Activated CD4-positive, alpha-beta T cell treated with anti-CD3 and anti-CD28 coated beads, Interleukin-2, amount 50 U/mL, for 1 hour (primary cell): ENCODE data around the gene PERCC1.
"Not testable (repeated sequence)": the region's sequence is repeated elsewhere in the genome, so short reads cannot be mapped to it uniquely, and the experiment has no call there.

ENCODE experiments used
- DNase-seq: peaks from one replicate; pipeline ENCODE4 v3.0.0-alpha.2; 2020

The PERCC1 gene

DNA sequence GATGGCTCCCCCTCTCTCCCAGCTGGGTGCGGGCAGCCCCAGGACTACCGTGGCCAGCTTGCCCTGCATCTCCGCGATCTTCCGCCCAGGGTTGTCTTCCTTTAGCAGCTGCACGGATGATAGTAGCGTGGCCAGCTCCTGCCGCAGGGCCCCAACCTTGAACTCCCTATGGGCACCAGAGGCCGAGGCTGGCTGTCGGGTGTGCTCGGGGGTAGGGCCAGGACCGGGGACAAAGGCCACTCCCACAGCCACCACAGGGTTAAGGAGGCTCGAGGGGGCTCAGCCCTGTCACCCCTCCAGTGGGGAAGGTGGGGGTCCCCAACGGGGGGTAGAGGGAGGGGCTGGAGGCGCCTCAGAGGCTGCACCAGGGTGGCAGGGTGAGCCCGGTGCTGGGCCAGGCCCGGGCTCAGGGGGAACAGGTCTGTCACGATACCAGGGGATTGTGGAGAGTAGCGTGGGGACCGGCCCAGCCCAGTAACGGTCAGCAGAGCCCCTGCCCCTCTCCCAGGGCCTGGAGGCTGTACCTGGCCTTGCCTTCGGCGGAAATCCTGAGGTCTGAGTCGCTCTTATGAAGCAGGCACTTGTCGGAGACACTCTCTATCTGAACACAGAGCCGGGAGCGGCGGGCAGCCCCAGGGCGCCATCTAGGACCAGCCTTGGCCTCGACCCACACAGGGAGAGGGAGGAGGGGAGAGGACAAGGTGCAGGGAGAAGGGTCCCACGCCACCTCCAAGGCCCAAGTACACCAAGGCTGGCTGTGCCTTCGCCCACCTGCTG lies 5.2 kb downstream of the PERCC1 start:
- no peak for DNase-seq

DNA sequence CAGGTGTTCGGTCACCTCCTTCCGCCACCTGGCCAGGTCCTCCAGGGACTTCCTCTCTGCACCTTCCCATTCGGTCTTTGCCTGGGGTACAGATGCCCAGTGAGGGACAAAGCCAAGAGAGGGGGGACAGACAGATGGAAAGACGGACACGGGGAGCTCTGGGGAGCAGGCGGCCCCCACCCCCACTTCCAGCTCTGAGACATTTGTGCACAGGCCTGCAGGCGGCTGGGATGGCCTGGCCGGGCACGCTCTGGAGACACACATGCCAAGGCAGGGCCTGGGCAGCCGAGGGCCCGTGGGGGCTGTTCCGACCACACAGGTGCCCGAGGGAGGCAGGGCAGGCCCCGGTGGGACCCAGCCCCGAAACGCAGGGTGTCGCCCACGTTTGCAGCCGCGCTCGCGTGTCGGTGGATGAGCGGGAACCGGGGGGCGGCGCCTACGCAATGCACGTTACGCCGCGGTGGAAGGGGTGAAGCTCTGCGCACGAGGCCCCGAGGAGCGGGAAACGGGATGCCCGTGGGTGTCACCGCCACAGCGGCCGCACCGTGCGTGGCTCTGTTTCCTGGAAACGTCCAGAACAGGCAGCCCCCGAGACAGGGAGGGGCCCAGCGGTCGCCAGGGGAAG lies 6.0 kb downstream of the PERCC1 start:
- no peak for DNase-seq

DNA sequence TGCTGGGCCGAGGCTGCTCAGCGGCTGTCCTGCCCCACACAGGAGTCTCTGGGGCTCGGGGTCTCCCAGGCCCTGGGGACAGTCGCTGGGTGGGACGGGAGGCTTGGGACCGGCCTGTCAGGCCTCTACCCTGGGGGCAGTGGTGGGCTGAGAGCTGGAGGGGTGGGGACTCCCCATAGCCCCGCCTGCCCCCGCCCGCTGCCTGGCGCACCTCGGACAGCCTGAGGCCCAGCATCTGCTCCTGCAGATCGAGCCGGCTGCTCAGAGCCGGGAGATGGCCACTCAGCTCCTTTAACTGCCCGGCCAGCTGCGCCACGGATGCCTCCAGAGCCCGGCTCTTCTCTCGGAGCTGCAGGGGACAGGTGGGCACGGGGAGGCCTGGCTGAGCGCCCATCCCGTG lies 6.7 kb downstream of the PERCC1 start:
- no peak for DNase-seq

DNA sequence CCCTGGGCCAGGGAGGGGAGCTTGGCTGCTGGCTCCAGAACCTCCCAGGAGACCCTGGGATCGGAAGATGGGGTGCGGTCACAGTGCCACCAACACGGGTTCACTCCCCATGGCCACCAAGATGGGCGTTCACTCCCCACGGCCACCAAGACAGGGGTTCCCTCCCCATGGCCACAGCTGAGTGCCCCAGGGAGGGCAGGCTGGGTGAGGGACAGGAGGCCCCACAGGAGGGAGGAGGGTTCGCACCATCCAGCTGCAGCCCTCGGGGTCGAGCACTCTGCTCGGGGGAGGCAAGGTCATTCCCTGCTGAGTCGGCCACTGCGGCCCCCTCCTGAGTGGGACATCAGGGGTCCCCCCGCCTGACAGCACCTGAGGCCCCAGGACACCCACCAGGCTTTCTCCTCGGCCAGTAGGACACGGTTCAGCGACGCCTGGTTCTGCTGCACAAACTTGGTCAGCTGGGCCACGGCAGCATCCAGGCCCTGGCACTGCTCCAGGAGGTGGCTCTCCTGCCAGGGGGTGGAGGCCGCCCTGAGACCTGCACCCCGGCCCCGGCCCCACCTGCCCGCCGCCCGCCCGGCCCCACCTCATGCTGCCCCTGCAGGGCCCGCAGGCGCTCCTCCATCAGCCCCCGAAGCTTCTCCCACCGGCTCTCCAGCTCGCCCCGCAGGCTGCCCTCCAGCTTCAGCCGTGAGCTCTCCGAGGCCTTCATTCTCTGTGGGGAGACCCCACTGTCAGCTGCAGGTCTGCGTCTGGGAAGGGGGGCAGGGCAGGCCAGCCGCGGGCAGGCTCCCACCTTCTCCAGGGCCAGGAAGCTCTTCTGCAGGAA lies 7.6 kb downstream of the PERCC1 start:
- no peak for DNase-seq

DNA sequence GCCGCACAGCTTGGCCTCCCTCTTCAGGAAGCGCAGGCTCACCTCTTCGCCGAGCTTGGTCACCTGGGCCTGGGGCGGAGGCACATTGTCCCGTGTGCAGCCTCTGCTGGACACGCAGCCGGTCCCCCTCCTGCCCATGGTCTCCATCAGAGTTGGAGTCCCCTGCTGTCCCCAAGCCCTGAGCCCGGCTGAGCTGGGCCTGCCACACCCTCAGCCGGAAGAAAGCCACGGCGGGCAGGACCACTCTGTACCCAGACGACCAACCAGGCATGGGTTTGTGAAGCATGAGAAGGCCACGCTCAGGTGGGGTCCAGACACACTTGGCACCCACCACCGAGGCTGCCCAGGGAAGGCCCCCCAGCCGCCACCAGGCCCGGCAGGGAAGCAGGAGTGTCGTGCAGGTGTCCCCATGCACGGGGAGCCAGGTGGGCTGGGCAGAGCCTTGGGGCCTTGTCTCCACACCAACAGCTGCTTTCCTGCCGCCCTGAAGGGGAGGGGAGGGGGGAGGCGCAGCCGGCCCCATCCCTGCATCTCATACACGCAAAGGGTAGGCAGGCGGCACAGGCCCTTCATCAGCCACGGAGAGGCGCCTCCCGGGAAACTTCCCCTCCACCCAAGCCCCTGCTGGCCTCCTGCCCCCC lies 8.3 kb downstream of the PERCC1 start:
- DNase-seq: no peak

DNA sequence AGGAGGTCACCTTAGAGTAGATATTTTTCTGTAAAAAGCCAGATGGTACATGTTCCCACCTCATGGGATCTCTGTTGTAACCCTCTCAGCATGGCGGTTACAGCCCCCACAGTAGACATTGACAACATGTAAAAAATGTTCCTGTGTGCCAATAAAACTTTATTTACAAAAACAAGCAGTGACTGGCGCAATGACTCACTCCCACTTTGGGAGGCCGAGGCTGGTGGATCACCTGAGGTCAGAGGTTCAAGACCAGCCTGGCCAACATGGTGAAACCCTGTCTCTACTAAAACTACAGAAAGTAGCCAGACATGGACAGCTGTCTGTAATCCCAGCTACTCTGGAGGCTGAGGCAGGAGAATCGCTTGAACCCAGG lies 8.8 kb downstream of the PERCC1 start:
- DNase-seq: not testable (repeated sequence)

DNA sequence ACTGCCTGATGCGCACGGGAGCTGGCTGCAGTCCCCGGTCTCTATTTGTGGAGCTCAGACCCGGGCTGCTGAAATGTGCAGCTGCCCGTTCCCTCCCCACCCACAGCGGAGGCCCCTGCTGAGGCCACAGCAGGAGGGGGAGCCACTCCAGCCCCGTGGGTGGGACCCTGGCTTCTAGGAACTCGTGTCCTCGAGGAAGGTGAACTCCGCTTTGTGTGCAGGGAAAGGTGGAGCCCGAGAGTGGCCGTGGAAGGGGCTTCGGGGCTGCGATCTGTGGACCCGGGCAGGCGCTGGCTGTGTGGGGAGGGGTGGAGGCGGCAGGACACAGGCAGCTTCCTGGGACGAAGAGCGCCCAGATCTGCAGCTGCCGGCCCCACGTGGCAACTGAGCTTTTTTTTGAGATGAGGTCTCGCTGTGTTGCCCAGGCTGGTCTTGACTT lies 10.5 kb downstream of the PERCC1 start:
- DNase-seq: no peak

DNA sequence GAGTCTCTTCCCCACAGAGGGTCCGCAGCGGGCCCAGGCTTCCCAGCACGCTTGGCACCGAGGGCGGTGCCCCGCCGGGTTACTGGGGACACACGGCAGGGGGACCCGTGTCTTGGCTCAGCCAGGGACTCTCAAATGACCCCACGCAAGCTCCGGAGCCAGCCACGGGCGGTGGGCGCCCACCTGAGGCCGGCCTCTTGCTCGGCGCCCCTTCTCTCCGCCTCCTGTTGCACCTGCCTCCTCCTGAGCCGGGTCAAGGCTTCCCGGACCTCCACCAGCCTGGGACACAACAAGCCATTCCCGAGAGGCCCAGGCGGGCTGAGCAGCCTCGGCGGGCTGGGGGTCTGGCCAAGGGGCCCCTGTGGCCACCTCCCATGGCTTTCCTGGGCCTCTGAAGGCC lies 11.8 kb downstream of the PERCC1 start:
- no peak for DNase-seq

DNA sequence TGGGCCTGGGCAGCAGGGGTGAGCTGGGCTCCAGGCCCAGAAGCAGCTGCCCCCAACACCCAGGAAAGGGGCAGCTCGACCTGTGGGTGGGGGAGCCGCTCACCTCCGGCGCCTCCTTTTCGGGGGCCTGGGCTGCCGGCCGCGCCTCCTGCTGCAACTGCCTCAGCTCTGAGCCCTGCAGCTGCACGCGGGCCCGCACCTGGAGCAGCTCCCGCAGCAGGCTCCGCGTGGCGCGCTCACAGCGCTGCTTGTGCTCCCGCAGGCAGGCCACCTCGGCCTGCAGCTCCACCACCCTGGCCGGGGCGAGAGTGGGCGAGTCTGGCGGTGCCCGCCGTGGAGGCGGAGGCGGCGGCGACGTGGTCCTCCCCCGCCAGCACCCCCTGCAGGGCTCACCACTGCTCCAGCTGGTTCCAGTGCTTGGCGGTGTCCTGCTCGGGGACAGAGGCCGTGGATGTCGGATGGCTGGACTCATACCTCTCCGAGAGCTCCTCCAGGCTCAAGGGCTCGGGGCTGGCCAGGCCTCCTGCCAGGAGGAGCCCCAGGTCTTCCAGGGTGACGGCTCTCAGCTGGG lies 12.6 kb downstream of the PERCC1 start:
- DNase-seq: no peak

DNA sequence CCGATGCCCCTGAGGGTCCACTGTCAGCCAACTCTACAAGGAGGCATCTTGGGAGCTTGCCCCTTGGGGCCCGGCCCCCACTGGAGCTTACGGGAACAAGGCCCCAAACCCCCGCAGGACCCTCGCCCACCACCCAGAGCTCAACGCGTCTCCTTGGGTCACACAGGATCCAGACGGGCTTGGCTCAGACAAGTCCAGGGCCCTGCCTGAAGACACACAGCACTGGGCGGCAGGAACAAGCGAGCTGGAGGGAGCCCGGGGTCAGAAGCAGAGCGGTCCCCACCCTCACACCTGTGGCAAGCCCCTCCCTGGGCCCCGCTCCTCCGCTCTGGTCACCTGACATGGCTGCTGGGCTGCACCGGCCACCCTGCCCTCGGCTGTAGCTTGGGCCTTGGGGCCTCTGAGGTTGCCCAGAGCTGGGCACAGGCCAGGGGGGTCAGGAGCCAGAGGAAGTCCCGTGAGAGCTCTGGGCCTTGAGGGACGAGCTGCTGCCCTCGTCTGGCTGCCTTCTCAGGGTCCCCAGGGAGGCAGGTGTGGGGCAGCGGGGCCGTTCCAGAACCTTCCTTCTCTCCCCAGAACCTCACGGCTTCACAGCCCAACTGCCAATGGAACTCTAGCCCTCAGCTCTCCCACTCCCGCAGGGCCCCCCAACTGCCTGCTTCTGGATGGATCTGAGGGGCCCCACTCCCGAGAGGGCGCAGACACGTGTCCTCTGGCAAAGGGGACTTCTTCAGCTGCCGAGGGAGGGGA lies 13.3 kb downstream of the PERCC1 start, which contains the start of gene CCDC154:
TSS of gene CCDC154 (minus strand) at position 577 of the 750 bp plus-strand sequence. CDS start at position 343, 234 bp downstream.
- DNase-seq: no peak

DNA sequence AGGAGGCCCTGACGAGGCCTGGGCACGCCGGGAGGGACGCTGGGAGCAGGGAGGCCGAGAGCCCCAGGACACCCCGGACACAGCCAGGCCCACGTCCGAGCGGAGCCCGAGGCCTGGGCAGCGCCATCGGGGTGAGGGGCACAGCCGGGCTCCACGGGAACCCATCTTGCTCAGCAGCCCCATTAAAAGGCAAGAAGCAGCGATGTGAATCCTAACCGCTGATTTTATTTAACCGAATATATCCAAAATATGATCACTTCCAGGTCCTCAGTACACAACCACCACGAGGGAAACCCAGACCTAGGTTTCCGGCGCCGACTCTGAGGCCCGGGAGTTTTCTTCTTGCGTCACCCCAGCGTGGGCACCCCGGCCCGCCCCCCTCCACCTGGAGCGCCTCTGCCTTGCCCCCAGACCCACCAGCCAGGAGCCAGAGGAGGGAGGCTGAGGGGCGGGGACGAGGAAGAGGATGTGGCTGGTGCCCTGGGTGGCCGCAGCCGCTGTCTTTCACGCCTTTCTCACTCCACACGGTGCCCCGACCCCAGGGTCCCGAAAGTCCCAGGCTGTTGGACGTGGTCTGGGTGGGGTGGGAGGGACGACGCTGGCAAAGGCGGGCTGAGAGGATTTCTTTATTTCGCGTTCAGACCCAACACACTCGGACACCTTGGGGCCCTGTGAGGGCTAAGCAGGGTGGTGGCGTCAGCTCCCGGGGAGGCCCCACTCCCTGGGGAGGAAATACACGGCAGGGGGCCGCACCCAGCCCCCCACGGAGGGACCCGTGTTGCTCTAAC lies 14.0 kb downstream of the PERCC1 start:
- no peak for DNase-seq

DNA sequence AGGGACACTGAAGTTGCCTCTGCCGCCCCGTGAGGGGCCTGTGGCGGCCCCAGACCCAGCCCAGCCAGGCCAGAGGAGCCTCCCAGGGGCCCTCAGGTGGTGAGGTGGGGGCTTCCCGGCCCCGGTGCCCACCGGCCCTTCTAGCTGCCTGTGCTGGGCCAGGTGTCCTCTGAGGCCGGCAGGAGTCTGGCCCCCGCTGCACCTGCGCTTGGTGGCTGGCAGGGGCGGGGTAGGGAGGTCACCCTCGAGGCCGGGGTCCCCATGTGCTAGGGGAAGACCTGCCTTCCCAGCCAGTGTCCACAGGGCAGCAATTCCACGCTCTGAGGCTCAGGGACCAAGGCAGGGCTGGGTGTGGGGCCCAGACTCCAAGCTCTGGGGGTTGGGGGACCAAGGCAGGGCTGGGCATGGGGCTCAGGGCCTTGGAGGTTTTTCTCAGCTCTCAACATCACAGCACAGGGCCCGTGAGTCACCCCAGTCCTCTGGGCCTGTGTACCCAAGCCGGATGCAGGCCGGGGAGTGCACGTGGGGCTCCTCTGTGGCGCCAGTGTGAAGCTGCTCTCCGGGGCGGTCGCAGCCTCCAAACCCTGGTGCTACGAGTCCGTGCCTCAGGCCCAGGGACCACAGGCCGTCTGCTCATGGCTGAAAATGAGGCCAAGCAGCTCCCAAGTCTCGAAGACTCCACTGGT lies 14.8 kb downstream of the PERCC1 start:
- DNase-seq: no peak

DNA sequence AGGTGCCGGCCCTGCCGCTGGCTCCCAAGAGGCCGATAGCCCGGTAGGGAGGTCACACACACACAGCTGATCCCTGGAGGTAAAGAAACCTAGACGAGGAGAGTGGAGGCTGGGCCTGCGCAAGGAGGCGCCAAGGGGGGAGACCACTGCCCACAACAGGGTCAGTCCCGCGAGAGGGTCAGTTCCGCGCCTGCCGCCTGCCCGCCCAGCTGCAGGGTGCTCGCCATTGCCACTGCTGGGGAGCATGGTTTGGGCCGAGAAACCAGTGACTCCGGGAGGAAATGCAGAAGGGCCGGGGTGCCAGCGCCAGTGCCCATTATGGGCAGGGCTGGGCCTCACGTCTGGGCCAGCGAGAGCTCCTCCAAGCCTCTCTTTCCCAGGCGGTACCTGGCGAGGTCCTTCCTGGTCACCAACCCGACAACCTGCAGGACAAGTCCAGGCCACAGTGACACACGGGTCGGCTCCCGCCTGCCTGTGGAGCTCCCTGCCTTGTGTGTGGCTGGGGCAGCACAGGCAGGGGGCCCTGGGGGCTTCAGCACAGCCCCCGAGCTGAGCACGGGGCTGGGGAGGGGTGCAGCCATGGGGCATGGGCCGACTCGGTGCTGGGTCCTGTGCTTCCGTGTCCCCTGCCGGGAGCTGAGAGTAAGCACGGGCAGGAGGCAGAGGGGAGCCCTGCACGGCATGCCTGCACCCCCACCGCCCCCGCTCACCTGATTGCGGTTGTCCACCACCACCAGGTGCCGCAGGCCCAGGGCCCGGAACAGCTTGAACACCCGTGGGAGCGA lies 15.6 kb downstream of the PERCC1 start:
- DNase-seq: no peak

DNA sequence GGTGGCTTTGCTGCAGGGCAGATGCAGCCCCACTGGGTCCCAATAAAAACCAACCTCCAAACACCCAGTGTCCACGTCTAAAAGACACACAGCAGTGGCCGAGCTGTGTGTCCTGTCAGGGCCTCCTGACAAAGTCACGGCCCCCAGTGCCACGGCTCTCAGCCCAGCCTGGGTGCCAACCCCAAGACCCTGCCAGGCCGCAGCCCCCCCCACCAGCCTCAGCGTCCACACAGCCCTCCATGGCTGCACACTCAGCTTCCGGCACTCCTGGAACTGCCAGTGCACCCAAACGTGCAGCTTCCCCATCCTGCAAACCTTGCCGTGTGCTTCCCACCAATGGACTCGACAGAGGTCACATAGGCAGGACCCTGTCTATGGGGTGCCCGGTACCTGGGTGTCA lies 17.1 kb downstream of the PERCC1 start:
- no peak for DNase-seq

DNA sequence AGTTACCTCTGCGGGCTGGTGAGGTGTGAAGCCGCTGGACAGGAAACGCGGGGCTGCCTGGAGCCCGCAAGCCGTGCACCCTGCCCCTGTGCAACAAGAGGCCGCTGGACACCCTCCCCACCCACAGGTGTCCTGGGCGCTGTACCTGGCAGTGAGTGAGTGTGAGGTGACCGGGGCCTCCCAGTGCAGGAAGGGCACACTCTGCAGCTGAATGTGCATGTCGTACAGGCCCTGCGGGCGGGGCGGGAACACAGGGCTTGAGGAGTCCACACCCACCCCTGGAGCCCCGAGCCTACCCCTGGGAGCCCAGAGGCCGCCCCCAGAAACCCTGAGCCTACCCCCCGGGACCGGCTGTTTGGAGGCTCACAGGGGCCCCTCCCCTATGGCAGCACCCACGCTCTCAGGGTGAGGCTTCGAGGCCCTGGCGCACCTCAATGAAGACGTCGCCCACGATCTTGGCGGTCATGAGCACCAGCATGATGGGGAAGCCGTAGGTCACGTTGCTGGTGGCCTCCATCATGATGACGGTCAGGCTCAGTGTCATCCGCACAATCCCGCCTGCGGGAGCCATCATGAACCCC lies 17.7 kb downstream of the PERCC1 start:
- no peak for DNase-seq

DNA sequence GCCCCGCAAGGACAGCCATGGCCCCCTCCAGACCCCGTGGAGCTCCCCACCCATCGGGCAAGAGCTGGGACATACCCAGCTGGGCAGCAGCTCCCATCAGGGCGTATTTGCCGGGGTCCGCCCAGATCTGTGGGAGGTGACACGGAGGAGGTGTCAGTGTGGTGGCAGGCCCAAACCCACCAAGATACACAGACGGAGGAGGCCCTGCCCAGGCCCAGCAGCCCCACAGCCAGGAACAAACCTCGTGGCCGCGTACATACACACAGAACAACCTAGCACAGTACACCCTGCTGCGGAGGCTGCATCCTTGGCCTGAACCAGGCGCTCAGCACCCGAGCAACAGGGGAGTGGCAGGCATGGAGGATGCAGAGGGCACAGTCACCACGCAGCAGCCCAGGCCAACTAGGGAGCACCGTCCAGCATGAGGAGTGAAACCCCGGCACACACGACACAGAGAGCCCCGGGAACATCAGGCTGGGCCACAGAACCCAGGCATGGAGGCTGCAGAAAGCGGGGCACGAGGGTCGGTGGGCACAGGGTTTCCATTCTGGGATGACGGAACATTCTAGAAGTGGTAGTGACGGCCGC lies 18.4 kb downstream of the PERCC1 start:
- DNase-seq: no peak

DNA sequence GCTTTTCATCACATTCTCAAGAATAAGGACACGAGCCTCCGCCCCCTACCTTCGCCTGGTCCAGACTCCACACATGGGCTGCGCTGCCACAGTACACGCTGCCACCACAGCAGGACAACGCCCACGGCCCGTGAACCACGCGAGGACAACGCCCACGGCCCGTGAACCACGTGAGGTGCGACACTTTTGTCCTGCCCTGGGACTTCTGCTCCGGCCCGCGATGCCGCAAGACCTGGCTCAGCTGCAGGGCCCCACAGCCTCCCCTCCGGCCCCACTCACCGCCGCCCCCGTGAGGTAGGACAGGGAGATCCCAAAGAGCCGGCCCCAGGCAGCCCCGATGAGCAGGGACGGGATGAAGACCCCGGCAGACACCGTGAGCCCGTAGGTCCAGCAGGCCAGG lies 19.3 kb downstream of the PERCC1 start:
- DNase-seq: no peak

DNA sequence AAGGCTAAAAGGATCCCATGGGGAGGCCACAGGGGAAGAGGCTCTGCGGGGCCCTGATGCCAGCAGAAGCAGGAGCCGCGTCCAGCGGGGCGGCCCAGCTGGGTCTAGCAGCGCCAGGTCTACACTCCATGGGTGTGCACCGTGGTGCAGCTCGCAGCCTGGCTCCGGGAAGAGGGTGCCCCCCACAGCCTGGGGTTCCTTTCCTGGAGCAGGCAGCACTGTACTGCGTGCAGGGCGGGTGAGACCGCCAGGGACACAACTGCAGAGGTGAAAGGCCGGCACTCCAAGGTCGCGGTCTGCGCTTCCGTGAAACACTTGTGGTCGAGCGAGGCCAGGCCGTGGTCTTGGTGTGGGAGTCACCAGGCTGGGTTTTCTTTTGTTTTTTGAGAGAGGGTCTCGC lies 20.0 kb downstream of the PERCC1 start:
- DNase-seq: no peak
